Trophoblast cell (in vitro differentiated cells and primary cell): ENCODE data around the gene MSTN.

ENCODE experiments used
- DNase-seq, 2 donors: peaks; one replicate each; pipeline ENCODE4 v3.0.0-alpha.2; 2016
- H2AFZ ChIP-seq: 2 replicates; pipeline ENCODE4 v1.6.1; 2013; ENCODE audit warnings: low read length, moderate library complexity, mild to moderate bottlenecking; ENCODE audit not compliant: insufficient read depth, poor library complexity
- H2AK5ac ChIP-seq: 2 replicates; pipeline ENCODE4 v1.6.1; 2013; ENCODE audit warnings: mild to moderate bottlenecking, low read length
- H2BK120ac ChIP-seq: 2 replicates; pipeline ENCODE4 v1.6.1; 2013; ENCODE audit warnings: low read length, mild to moderate bottlenecking, moderate library complexity; ENCODE audit not compliant: insufficient read depth, poor library complexity
- H2BK12ac ChIP-seq: 2 replicates; pipeline ENCODE4 v1.6.1; 2013; ENCODE audit warnings: mild to moderate bottlenecking, low read length, moderate library complexity
- H2BK5ac ChIP-seq: 2 replicates; pipeline ENCODE4 v1.6.1; 2013; ENCODE audit warnings: low read length, low read depth, moderate library complexity, mild to moderate bottlenecking; ENCODE audit not compliant: poor library complexity
- H3K14ac ChIP-seq: 2 replicates; pipeline ENCODE4 v1.6.1; 2013; ENCODE audit warnings: mild to moderate bottlenecking, low read length
- H3K18ac ChIP-seq: 2 replicates; pipeline ENCODE4 v1.6.1; 2013; ENCODE audit warnings: mild to moderate bottlenecking, low read length
- H3K23ac ChIP-seq: 2 replicates; pipeline ENCODE4 v1.6.1; 2013; ENCODE audit warnings: low read length
- H3K27ac ChIP-seq: 2 replicates; pipeline ENCODE4 v1.5.1; 2013; ENCODE audit warnings: low read depth, mild to moderate bottlenecking, inconsistent platforms, low read length, moderate library complexity
- H3K27me3 ChIP-seq: 2 replicates; pipeline ENCODE4 v1.6.1; 2013; ENCODE audit warnings: inconsistent platforms, mild to moderate bottlenecking, low read length, moderate library complexity; ENCODE audit not compliant: insufficient read depth
- H3K36me3 ChIP-seq, 2 experiments: 1 replicate in 1 of 2; 2 replicates in 1 of 2; pipeline ENCODE4 v1.6.1; 2013; ENCODE audit warnings: low read length in 2 of 2, mild to moderate bottlenecking in 2 of 2, moderate library complexity in 1 of 2; ENCODE audit not compliant: insufficient read depth in 2 of 2, control insufficient read depth in 1 of 2
- H3K4ac ChIP-seq: 2 replicates; pipeline ENCODE4 v1.6.1; 2013; ENCODE audit warnings: low read depth, mild to moderate bottlenecking, low read length, moderate library complexity
- H3K4me1 ChIP-seq, 2 experiments: 1 replicate in 1 of 2; 2 replicates in 1 of 2; pipeline ENCODE4 v1.6.1; 2013; ENCODE audit warnings: low read length in 2 of 2, mild to moderate bottlenecking in 2 of 2, moderate library complexity in 1 of 2; ENCODE audit not compliant: insufficient read depth in 2 of 2, control insufficient read depth in 1 of 2
- H3K4me2 ChIP-seq: 2 replicates; pipeline ENCODE4 v1.6.1; 2013; ENCODE audit warnings: inconsistent platforms, mild to moderate bottlenecking, low read length, moderate library complexity
- H3K4me3 ChIP-seq: 2 replicates; pipeline ENCODE4 v1.5.1; 2013; ENCODE audit warnings: mild to moderate bottlenecking, low read depth, low read length, inconsistent platforms
- H3K79me1 ChIP-seq: one replicate; pipeline ENCODE4 v1.6.1; 2013; ENCODE audit warnings: low read length
- H3K79me2 ChIP-seq: 2 replicates; pipeline ENCODE4 v1.6.1; 2013; ENCODE audit warnings: low read length, mild to moderate bottlenecking; ENCODE audit not compliant: control insufficient read depth, insufficient read depth, poor library complexity
- H3K9ac ChIP-seq: 2 replicates; pipeline ENCODE4 v1.6.1; 2013; ENCODE audit warnings: mild to moderate bottlenecking, low read length
- H3K9me3 ChIP-seq: 2 replicates; pipeline ENCODE4 v1.6.1; 2013; ENCODE audit warnings: low read depth, mild to moderate bottlenecking, control low read depth, inconsistent platforms, low read length; ENCODE audit not compliant: insufficient read depth
- H4K12ac ChIP-seq: 2 replicates; pipeline ENCODE4 v1.6.1; 2013; ENCODE audit warnings: low read depth, mild to moderate bottlenecking, low read length, moderate library complexity
- H4K8ac ChIP-seq: 2 replicates; pipeline ENCODE4 v1.6.1; 2013; ENCODE audit warnings: low read depth, mild to moderate bottlenecking, low read length, moderate library complexity
- H4K91ac ChIP-seq: one replicate; pipeline ENCODE4 v1.6.1; 2013; ENCODE audit warnings: low read depth, mild to moderate bottlenecking, low read length, moderate library complexity
- WGBS: extraction: QIAGEN DNeasy Blood & Tissue Kit; methylation state at CpG from one replicate; pipeline ENCODE4 v1.1.7; 2013; ENCODE audit warnings: missing lambda C conversion rate; ENCODE audit not compliant: insufficient read length, insufficient coverage; ENCODE audit errors: extremely low coverage; 5-methylcytosine and 5-hydroxymethylcytosine counted together

Gene MSTN

GRCh38 chr2:190052307-190052706, 10.2 kb downstream of the MSTN start:
- H3K9me3 ChIP-seq, result no peaks in the 10 kb centered on the region
- no peaks in the 10 kb centered on the region for H3K79me1 ChIP-seq
- H3K23ac ChIP-seq, result no peak overlapping the region
- no peak overlapping the region for H2BK120ac ChIP-seq
- H3K36me3 ChIP-seq, result no peaks in the 10 kb centered on the region
- H4K91ac ChIP-seq, result no peak overlapping the region
- H2BK12ac ChIP-seq, result no peak overlapping the region
- no peak overlapping the region for H3K27ac ChIP-seq
- H4K12ac ChIP-seq, result no peak overlapping the region
- no peak overlapping the region for H3K4me2 ChIP-seq
- no peaks in the 10 kb centered on the region for H3K27me3 ChIP-seq
- H4K8ac ChIP-seq, result no peak overlapping the region
- H3K18ac ChIP-seq, result no peak overlapping the region
- no peak overlapping the region for H3K4ac ChIP-seq
- no peaks in the 10 kb centered on the region for H3K79me2 ChIP-seq
- DNase-seq, result no peak
- no peak overlapping the region for H2AFZ ChIP-seq
- no peak overlapping the region for H2BK5ac ChIP-seq
- no CpG with 5 or more reads among the region's 5 CpGs for WGBS
- no peaks in the 10 kb centered on the region for H3K4me1 ChIP-seq
- H2AK5ac ChIP-seq, result no peak overlapping the region
- H3K4me3 ChIP-seq, result no peak overlapping the region
- no peak overlapping the region for H3K9ac ChIP-seq
- no peak overlapping the region for H3K14ac ChIP-seq

DNA sequence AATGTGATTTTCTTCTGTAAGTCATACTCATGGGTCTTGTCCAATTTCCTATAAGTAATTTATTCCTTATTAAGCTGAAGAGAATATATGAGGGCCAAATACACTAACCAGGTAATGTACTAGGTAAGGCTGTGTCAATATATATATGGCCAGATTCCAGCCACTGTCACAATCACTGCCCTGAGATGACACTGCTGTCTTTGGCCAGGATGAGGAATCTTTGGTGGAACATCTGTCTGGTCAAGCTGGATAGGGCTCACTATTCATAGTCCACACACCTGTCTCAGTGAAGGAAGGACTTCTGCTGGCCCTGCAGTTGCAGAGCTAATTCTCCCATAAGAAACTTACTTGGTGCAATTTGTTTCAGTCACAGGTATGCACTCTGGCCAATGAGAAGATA, 11.3 kb downstream of the MSTN start:
- H2BK5ac ChIP-seq, result no peak overlapping the region
- no peak overlapping the region for H4K8ac ChIP-seq
- no peak for DNase-seq
- no peaks in the 10 kb centered on the region for H3K79me1 ChIP-seq
- H4K12ac ChIP-seq, result no peak overlapping the region
- H3K9ac ChIP-seq, result no peak overlapping the region
- no peak overlapping the region for H2BK120ac ChIP-seq
- H2AK5ac ChIP-seq, result no peak overlapping the region
- H3K4ac ChIP-seq, result no peak overlapping the region
- no peak overlapping the region for H3K4me2 ChIP-seq
- H3K23ac ChIP-seq, result no peak overlapping the region
- H3K18ac ChIP-seq, result no peak overlapping the region
- no peak overlapping the region for H3K4me3 ChIP-seq
- no peaks in the 10 kb centered on the region for H3K27me3 ChIP-seq
- no peaks in the 10 kb centered on the region for H3K4me1 ChIP-seq
- H4K91ac ChIP-seq, result no peak overlapping the region
- no peak overlapping the region for H3K27ac ChIP-seq
- no peak overlapping the region for H2BK12ac ChIP-seq
- H2AFZ ChIP-seq, result no peak overlapping the region
- no peaks in the 10 kb centered on the region for H3K79me2 ChIP-seq
- no peaks in the 10 kb centered on the region for H3K9me3 ChIP-seq
- no peak overlapping the region for H3K14ac ChIP-seq
- no peaks in the 10 kb centered on the region for H3K36me3 ChIP-seq

DNA sequence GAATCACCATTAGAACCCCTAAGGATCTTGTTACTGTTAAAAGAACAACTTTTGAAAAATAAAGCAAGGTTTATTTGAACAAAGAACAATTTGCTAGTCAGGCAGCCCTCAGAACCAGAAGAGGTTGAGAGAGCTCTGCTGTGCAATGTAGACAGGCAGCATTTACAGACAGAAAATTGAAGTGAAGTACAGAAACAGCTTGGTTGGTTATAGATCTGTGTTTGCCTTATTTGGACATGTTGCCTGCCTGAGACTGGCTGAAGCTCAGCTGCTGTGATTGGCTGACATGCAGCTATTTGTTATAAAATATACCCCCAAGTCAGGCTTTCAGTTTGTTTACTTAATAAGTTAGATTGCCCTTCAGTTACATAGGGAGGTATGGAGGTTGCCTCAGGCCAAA, 12.5 kb downstream of the MSTN start:
- Histone ChIP-seq H4K91ac (no peak overlapping the region), H3K4me1 (no peaks in the 10 kb centered on the region), H2BK12ac (no peak overlapping the region), H4K12ac (no peak overlapping the region), H3K4me2 (no peak overlapping the region), H3K14ac (no peak overlapping the region), H3K79me1 (no peaks in the 10 kb centered on the region), H2AK5ac (no peak overlapping the region), H3K18ac (no peak overlapping the region), H3K9ac (no peak overlapping the region), H2AFZ (no peak overlapping the region), H3K36me3 (no peaks in the 10 kb centered on the region), H2BK5ac (no peak overlapping the region), H3K27me3 (no peaks in the 10 kb centered on the region), H3K23ac (no peak overlapping the region), H3K4ac (no peak overlapping the region), H3K79me2 (no peaks in the 10 kb centered on the region), H3K27ac (no peak overlapping the region), H2BK120ac (no peak overlapping the region), H4K8ac (no peak overlapping the region), H3K9me3 (no peaks in the 10 kb centered on the region), H3K4me3 (no peak overlapping the region)
- DNase-seq, result no peak

DNA sequence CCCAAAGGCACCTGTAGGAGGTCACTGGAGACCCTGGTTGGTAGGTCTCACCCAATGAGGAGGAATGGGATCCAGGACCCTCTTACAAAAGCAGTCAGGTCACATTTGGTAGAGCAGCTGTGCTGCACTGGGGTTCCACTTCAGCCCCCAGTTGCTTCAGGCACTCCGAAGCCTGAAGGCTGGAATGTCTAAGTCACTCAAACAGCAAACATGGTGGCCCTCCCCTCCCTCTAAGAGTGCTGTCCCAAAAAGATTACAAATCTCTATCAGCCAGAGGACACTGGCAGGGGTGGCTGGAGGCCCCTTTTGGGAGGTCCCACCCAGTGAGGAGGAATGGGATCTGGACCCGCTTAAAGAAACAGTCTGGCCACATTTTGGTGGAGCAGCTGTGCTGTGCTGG, 17.7 kb downstream of the MSTN start:
- no peak overlapping the region for H2AFZ ChIP-seq
- no peak overlapping the region for H3K27ac ChIP-seq
- H4K91ac ChIP-seq, result no peak overlapping the region
- H3K14ac ChIP-seq, result no peak overlapping the region
- no peaks in the 10 kb centered on the region for H3K36me3 ChIP-seq
- DNase-seq, result no peak
- H3K23ac ChIP-seq, result no peak overlapping the region
- H2BK5ac ChIP-seq, result no peak overlapping the region
- H3K4me2 ChIP-seq, result no peak overlapping the region
- no peak overlapping the region for H3K4ac ChIP-seq
- no peak overlapping the region for H2BK120ac ChIP-seq
- H3K79me2 ChIP-seq, result no peaks in the 10 kb centered on the region
- no peak overlapping the region for H2AK5ac ChIP-seq
- no peaks in the 10 kb centered on the region for H3K79me1 ChIP-seq
- H3K18ac ChIP-seq, result no peak overlapping the region
- no peaks in the 10 kb centered on the region for H3K4me1 ChIP-seq
- no CpG with 5 or more reads among the region's 2 CpGs for WGBS
- no peak overlapping the region for H4K12ac ChIP-seq
- H3K9me3 ChIP-seq, result no peaks in the 10 kb centered on the region
- no peak overlapping the region for H3K4me3 ChIP-seq
- no peak overlapping the region for H4K8ac ChIP-seq
- no peak overlapping the region for H3K9ac ChIP-seq
- no peaks in the 10 kb centered on the region for H3K27me3 ChIP-seq
- H2BK12ac ChIP-seq, result no peak overlapping the region

DNA sequence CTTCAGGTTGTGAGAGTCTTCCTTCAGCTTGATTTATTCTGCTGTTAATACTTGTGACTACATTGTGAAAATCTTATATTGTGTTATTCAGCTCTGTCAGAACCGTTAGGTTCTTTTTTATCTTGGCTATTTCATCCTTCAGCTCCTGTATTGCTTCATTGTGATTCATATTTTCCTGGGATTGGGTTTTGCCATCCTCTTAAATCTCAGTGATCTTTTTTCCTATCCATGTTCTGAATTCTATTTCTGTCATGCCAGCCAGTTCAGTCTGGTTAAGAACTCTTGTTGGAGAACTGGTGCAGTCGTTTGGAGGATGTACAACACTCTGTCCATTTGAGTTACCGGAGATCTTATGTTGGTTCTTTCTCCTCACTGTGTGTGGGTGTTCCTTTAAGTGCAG, 19.1 kb downstream of the MSTN start:
- Histone ChIP-seq H4K91ac (no peak overlapping the region), H2AFZ (no peak overlapping the region), H3K79me2 (no peaks in the 10 kb centered on the region), H4K12ac (no peak overlapping the region), H3K27ac (no peak overlapping the region), H4K8ac (no peak overlapping the region), H3K4me2 (no peak overlapping the region), H3K9me3 (no peaks in the 10 kb centered on the region), H2BK120ac (no peak overlapping the region), H3K4ac (no peak overlapping the region), H2BK5ac (no peak overlapping the region), H2AK5ac (no peak overlapping the region), H3K18ac (no peak overlapping the region), H3K79me1 (no peaks in the 10 kb centered on the region), H2BK12ac (no peak overlapping the region), H3K4me1 (no peaks in the 10 kb centered on the region), H3K14ac (no peak overlapping the region), H3K36me3 (no peaks in the 10 kb centered on the region), H3K4me3 (no peak overlapping the region), H3K9ac (no peak overlapping the region), H3K23ac (no peak overlapping the region), H3K27me3 (no peaks in the 10 kb centered on the region)
- DNase-seq, result no peak
- no CpG with 5 or more reads among the region's 3 CpGs for WGBS
